Sigmoid colon (tissue), 4 donors: Measurements from ENCODE around the gene NR3C2.

Experiments
- EP300 ChIP-seq, 4 donors: sonication (generic); formaldehyde crosslinking; IDR thresholded peaks; one replicate each; pipeline ENCODE4 v1.6.1; 2017; ENCODE audit warnings: antibody characterized with exemption in 4 of 4
- POLR2A ChIP-seq, 2 donors: fragments of 450-650 bp; IDR thresholded peaks; one replicate each; pipeline ENCODE4 v1.6.1; 2016; ENCODE audit warnings: antibody characterized with exemption in 2 of 2, mild to moderate bottlenecking in 2 of 2, moderate library complexity in 2 of 2
- POLR2AphosphoS5 ChIP-seq, 4 donors: sonication (generic); formaldehyde crosslinking; IDR thresholded peaks; one replicate each; pipeline ENCODE4 v1.6.1; 2017; ENCODE audit warnings: antibody characterized with exemption in 4 of 4
- TF ChIP-seq, protein P1 (sequence below), 4 experiments: fragments of 450-650 bp in 3 of 4; fragments of 200-600 bp in 1 of 4; IDR thresholded peaks; one replicate each; pipeline ENCODE4 v1.5.1; 2016 to 2019; ENCODE audit warnings: antibody characterized with exemption in 4 of 4, mild to moderate bottlenecking in 3 of 4, moderate library complexity in 2 of 4

DNA sequence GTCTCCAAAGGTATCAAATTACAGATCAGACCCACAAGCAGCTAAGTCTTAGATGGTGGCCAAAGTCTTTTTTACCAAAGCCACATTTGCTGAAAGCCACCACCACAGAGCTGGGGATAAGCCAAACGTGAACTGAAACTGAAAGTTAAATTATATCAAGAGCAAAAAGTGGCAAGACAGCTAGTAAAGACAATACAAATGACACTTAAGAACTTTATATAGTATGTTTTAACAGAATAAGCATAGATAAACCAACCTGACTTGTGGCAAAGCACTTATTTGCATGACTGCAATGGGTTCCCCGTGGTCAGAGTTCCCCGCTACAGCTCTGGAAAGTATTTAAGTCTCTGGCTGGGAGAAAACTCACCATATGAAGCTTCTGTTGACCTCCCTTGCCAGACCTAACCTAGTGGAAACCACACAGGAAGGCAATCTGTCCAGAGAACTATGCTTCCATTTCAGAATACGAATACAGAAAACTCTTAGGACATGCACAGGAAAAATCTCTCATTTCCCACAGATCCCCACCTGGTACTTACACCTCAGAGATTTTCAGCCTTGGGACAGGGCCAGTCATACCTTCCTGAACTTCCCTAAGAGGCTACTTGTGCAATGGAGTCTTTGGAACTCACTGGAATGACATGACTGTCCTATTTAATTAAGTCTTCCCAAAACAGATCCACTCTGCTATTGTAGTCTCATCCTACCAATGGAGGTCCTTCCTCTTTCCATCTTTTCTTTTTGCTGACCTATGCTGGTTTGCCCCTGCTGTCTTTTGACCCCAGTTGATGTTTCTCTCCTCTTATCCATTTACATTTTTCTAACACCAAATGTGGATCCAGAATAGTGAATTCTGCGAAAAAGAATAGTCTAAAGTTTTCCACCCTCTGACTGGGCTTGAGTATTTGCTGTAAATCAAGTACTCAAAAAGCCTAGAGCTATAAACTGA lies 225.1 kb downstream of the NR3C2 start:
- TF ChIP-seq, protein P1, sequence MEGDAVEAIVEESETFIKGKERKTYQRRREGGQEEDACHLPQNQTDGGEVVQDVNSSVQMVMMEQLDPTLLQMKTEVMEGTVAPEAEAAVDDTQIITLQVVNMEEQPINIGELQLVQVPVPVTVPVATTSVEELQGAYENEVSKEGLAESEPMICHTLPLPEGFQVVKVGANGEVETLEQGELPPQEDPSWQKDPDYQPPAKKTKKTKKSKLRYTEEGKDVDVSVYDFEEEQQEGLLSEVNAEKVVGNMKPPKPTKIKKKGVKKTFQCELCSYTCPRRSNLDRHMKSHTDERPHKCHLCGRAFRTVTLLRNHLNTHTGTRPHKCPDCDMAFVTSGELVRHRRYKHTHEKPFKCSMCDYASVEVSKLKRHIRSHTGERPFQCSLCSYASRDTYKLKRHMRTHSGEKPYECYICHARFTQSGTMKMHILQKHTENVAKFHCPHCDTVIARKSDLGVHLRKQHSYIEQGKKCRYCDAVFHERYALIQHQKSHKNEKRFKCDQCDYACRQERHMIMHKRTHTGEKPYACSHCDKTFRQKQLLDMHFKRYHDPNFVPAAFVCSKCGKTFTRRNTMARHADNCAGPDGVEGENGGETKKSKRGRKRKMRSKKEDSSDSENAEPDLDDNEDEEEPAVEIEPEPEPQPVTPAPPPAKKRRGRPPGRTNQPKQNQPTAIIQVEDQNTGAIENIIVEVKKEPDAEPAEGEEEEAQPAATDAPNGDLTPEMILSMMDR (IDR thresholded peaks at IDR 0.05), result no peak
- TF ChIP-seq POLR2AphosphoS5 (IDR thresholded peaks at IDR 0.05), result no peak
- no peak for TF ChIP-seq EP300 (IDR thresholded peaks at IDR 0.05)
- no peak for TF ChIP-seq POLR2A (IDR thresholded peaks at IDR 0.05)
